LoVo (cell line): Measurements from ENCODE around the gene UBR2.
"Not testable (repeated sequence)": the region's sequence is repeated elsewhere in the genome, so short reads cannot be mapped to it uniquely, and the experiment has no call there.

Experiments
- DNase-seq: peaks from one replicate; pipeline ENCODE4 v3.0.0-alpha.2; 2016; ENCODE audit warnings: low spot score

UBR2 gene

GRCh38 chr6:42555477-42556457 lies 8.1 kb upstream of the UBR2 start:
- peak; percentile 87 for DNase-seq

GRCh38 chr6:42556462-42556861 lies 7.4 kb upstream of the UBR2 start:
- peak; percentile 93 for DNase-seq

- DNase-seq = not testable (repeated sequence)
Observed at GRCh38 chr6:42559276-42559675, 4.6 kb upstream of the UBR2 start.

- no peak for DNase-seq
Observed at GRCh38 chr6:42561986-42562385, 1.8 kb upstream of the UBR2 start.

GRCh38 chr6:42562788-42563405 lies 932 bp upstream of the UBR2 start:
- no peak for DNase-seq

GRCh38 chr6:42564506-42564825 lies 637 bp downstream of the UBR2 start:
- DNase-seq = no peak

- DNase-seq = no peak
Observed at GRCh38 chr6:42565823-42566613, 2.2 kb downstream of the UBR2 start.

GRCh38 chr6:42566614-42567208 lies 2.9 kb downstream of the UBR2 start:
- no peak for DNase-seq

- not testable (repeated sequence) for DNase-seq
Observed at GRCh38 chr6:42567237-42567636, 3.4 kb downstream of the UBR2 start.

- peak; percentile 60 for DNase-seq
Observed at GRCh38 chr6:42569102-42570028, 5.5 kb downstream of the UBR2 start.

- DNase-seq = no peak
Observed at GRCh38 chr6:42571611-42572342, 7.9 kb downstream of the UBR2 start.

- no peak for DNase-seq
Observed at GRCh38 chr6:42572523-42572922, 8.7 kb downstream of the UBR2 start.

GRCh38 chr6:42576538-42576937 lies 12.7 kb downstream of the UBR2 start:
- DNase-seq = not testable (repeated sequence)

- no peak for DNase-seq
Observed at GRCh38 chr6:42598300-42598699, 34.5 kb downstream of the UBR2 start.

GRCh38 chr6:42599558-42599957 lies 35.7 kb downstream of the UBR2 start:
- DNase-seq = no peak

GRCh38 chr6:42604150-42604549 lies 40.3 kb downstream of the UBR2 start:
- DNase-seq = no peak

- DNase-seq = not testable (repeated sequence)
Observed at GRCh38 chr6:42604699-42605098, 40.9 kb downstream of the UBR2 start.

- no peak for DNase-seq
Observed at GRCh38 chr6:42610416-42610815, 46.6 kb downstream of the UBR2 start.

GRCh38 chr6:42615518-42615917 lies 51.7 kb downstream of the UBR2 start:
- no peak for DNase-seq

GRCh38 chr6:42616716-42617115 lies 52.9 kb downstream of the UBR2 start:
- DNase-seq = no peak
